PC-3 (cell line): Measurements from ENCODE around the gene SP1. TPM values are rescaled to one million over a fixed set of nuclear protein-coding genes. Genes with fewer than 3 reads are reported as not detected.

Source experiments
- ATAC-seq: fragments of 200-7000 bp; cut with Tn5 transposase; 2 replicates; pipeline ENCODE4 v1.9.1; 2020; ENCODE audit warnings: mild to moderate bottlenecking, moderate library complexity
- BruUV-seq: library from RNA; stranded (reverse); fragments of 400-500 nt; replicated peaks from 2 replicates; lab custom pipeline; 2021; lab: Mats Ljungman, UMichigan
- CTCF ChIA-PET: fragments of 300-600 bp; sonication (Branson Sonifier 250); formaldehyde crosslinking; loops from one replicate; lab custom pipeline; 2022; ENCODE audit warnings: antibody characterized with exemption; lab: Charles Lee
- POLR2A ChIA-PET: fragments of 300-600 bp; sonication (Branson Sonifier 250); formaldehyde crosslinking; loops from one replicate; lab custom pipeline; 2022; ENCODE audit warnings: antibody characterized with exemption; ENCODE audit not compliant: unreplicated experiment; lab: Charles Lee
- DNase-seq: peaks from one replicate; pipeline ENCODE4 v3.0.0-alpha.2; 2015
- H2AFZ ChIP-seq: fragments of 300-600 bp; sonication (generic); 2 replicates; pipeline ENCODE4 v1.6.0; 2016; ENCODE audit warnings: antibody characterized with exemption, low read length
- H3F3A ChIP-seq: fragments of 300-600 bp; sonication (generic); one replicate; pipeline ENCODE4 v1.6.0; 2017; ENCODE audit warnings: antibody characterized with exemption, low read length, control low read depth, mild to moderate bottlenecking; ENCODE audit not compliant: unreplicated experiment
- H3K27ac ChIP-seq: fragments of 300-600 bp; sonication (generic); 2 replicates; pipeline ENCODE4 v1.5.1; 2016; ENCODE audit warnings: mild to moderate bottlenecking, low read length
- H3K27me3 ChIP-seq: fragments of 300-600 bp; sonication (generic); 2 replicates; pipeline ENCODE4 v1.6.1; 2016; ENCODE audit warnings: low read length, mixed read lengths
- H3K36me3 ChIP-seq: fragments of 300-600 bp; sonication (generic); 2 replicates; pipeline ENCODE4 v1.6.1; 2016; ENCODE audit warnings: low read depth, mixed run types, low read length, mixed read lengths
- H3K4me1 ChIP-seq: fragments of 300-600 bp; sonication (generic); 2 replicates; pipeline ENCODE4 v1.5.1; 2016; ENCODE audit warnings: low read length; ENCODE audit not compliant: insufficient read depth
- H3K4me2 ChIP-seq: fragments of 300-600 bp; sonication (generic); 2 replicates; pipeline ENCODE4 v1.6.0; 2016; ENCODE audit warnings: low read length
- H3K4me3 ChIP-seq: fragments of 300-600 bp; sonication (generic); 2 replicates; pipeline ENCODE4 v1.5.1; 2016; ENCODE audit warnings: mild to moderate bottlenecking, low read length, mixed read lengths
- H3K79me2 ChIP-seq: fragments of 300-600 bp; sonication (generic); 2 replicates; pipeline ENCODE4 v1.6.1; 2017; ENCODE audit warnings: low read length, mixed read lengths
- H3K9ac ChIP-seq: fragments of 300-600 bp; sonication (generic); 2 replicates; pipeline ENCODE4 v1.6.0; 2016; ENCODE audit warnings: mild to moderate bottlenecking, low read length
- H3K9me2 ChIP-seq: fragments of 300-600 bp; sonication (generic); replicated peaks from 2 replicates; pipeline ENCODE4 v1.6.1; 2016; ENCODE audit warnings: mixed run types, low read length, mixed read lengths
- H3K9me3 ChIP-seq: fragments of 300-600 bp; sonication (generic); 2 replicates; pipeline ENCODE4 v1.6.1; 2016; ENCODE audit warnings: low read length, mixed read lengths
- H4K20me1 ChIP-seq: fragments of 300-600 bp; sonication (generic); 2 replicates; pipeline ENCODE4 v1.6.1; 2016; ENCODE audit warnings: low read length, mixed read lengths
- EZH2 ChIP-seq: fragments of 300-600 bp; sonication (generic); IDR thresholded peaks from one replicate; pipeline ENCODE4 v1.6.1; 2017; ENCODE audit warnings: antibody characterized with exemption, mild to moderate bottlenecking, low read length; ENCODE audit not compliant: unreplicated experiment
- EZH2phosphoT487 ChIP-seq: fragments of 300-600 bp; sonication (generic); IDR thresholded peaks from 2 replicates; pipeline ENCODE4 v1.6.1; 2018; ENCODE audit warnings: mild to moderate bottlenecking, antibody characterized with exemption, low read length, borderline replicate concordance
- intact Hi-C: fragments of 100-400 bp; cut with micrococcal nuclease; formaldehyde crosslinking; loops from 2 replicates; pipeline ENCODE4 v1.9.0; 2023
- total RNA-seq: library from RNA; depleted of rRNA; stranded (reverse); fragments of >200 nt; gene quantifications from 2 replicates; pipeline ENCODE4 v1.2.3, GENCODE V29; 2014
- TF ChIP-seq, protein P1 (sequence below): fragments of 300-600 bp; sonication (generic); conservative IDR thresholded peaks from 2 replicates; pipeline ENCODE4 v1.5.1; 2017; ENCODE audit warnings: antibody characterized with exemption, low read depth, mild to moderate bottlenecking, low read length

SP1 gene
- total RNA-seq, 1 experiment from 2014 or later, result 49.7 TPM

DNA sequence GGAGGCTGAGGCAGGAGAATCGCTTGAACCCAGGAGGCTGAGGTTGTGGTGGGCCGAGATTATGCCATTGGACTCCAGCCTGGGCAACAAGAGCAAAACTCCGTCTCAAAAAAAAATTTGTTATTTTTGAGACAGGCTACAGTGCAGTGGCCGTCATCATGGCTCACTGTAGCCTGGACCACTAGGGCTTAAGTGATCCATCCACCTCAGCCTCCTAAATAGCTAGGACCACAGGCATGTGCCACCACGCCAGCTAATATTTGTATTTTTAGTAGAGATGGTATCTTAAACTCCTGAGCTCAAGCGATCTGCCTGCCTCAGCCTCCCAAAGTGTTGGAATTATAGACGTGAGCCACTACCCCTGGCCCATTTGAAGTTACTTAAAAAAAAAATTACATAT is 71.0 kb downstream of the SP1 start:
- ATAC-seq (no peak), DNase-seq (no peak)
- H3K9me2 ChIP-seq, result no peaks in the 10 kb centered on the region
- intact Hi-C loops, result loop anchor here (1.0 to 2.0 kb wide), 2 partner anchors 10 to 30 kb away; partner anchors contain the start of gene PRR13
- H3K27me3 ChIP-seq, result no peaks in the 10 kb centered on the region
- H3F3A ChIP-seq, result no peaks in the 10 kb centered on the region
- H3K9me3 ChIP-seq, result no peaks in the 10 kb centered on the region
- H2AFZ ChIP-seq, result no peak overlapping the region
- peaks cover 12% of the 10 kb centered on the region for H3K4me1 ChIP-seq
- no peak overlapping the region for H3K4me2 ChIP-seq
- peaks cover 34% of the 10 kb centered on the region for H4K20me1 ChIP-seq
- H3K27ac ChIP-seq, result no peak overlapping the region
- ChIA-PET CTCF (no interaction called here), POLR2A (interaction anchor here (0.6 kb wide), 1 partner anchor 31 kb away, joined by 4 read pairs; no protein-coding TSS in a partner anchor)
- TF ChIP-seq EZH2phosphoT487 (no peak), EZH2 (no peak)
- TF ChIP-seq, protein P1, sequence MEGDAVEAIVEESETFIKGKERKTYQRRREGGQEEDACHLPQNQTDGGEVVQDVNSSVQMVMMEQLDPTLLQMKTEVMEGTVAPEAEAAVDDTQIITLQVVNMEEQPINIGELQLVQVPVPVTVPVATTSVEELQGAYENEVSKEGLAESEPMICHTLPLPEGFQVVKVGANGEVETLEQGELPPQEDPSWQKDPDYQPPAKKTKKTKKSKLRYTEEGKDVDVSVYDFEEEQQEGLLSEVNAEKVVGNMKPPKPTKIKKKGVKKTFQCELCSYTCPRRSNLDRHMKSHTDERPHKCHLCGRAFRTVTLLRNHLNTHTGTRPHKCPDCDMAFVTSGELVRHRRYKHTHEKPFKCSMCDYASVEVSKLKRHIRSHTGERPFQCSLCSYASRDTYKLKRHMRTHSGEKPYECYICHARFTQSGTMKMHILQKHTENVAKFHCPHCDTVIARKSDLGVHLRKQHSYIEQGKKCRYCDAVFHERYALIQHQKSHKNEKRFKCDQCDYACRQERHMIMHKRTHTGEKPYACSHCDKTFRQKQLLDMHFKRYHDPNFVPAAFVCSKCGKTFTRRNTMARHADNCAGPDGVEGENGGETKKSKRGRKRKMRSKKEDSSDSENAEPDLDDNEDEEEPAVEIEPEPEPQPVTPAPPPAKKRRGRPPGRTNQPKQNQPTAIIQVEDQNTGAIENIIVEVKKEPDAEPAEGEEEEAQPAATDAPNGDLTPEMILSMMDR, result no peak
- H3K4me3 ChIP-seq, result no peak overlapping the region
- H3K9ac ChIP-seq, result no peak overlapping the region
- peaks cover 38% of the 10 kb centered on the region for H3K79me2 ChIP-seq
- BruUV-seq, result no TSS peak
- peaks cover 35% of the 10 kb centered on the region for H3K36me3 ChIP-seq

DNA sequence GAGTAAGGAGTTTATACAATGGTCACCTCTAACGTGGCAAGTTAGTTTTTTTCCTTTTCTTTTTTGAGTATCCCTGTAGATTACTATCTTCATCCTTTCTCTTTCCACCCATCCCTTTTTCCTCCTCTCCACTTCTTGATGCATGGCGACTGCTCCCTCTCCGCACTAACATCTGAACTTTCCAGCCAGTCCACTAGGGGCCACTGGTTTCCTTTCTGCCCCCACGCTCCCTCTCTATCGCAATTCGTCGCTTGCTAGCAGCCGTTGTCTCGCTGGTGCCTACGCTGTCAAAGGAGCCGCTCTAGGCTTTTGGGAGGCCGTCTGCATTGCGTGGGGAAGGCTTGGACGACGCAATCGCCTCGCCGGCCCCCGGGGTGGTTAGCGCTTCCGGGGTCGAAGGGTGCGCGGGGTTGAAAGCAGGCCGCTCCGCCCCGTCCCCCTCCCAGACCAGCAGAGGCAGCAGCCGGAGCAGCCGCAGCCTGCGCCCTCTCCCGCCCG is 71.7 kb downstream of the SP1 start, which contains the start of gene PCBP2:
Gene PCBP2 (plus strand): TSS at position 442 of the 498 bp plus-strand sequence. CDS start 2,699 bp downstream, outside the sequence.
- TF ChIP-seq EZH2, result no peak
- TF ChIP-seq, protein P1, result peak; percentile 84
- CTCF ChIA-PET, result no interaction called here
- intact Hi-C loops, result loop anchor here (1.0 to 2.0 kb wide), 3 partner anchors 10 to 31 kb away; partner anchors contain the start of gene PRR13
- POLR2A ChIA-PET, result no interaction called here
- Histone ChIP-seq H3F3A (no peaks in the 10 kb centered on the region), H2AFZ (peak within 1 kb of the TSS; percentile 54; the same call in 1 of the 2 replicates), H3K4me3 (peak within 1 kb of the TSS; percentile 95), H3K79me2 (peaks cover 46% of the 10 kb centered on the region), H3K9me2 (no peaks in the 10 kb centered on the region), H3K9ac (peak within 1 kb of the TSS; percentile 99), H3K27ac (peak within 1 kb of the TSS; percentile 79), H3K27me3 (no peaks in the 10 kb centered on the region), H3K4me2 (peak within 1 kb of the TSS; percentile 94), H3K4me1 (peaks cover 12% of the 10 kb centered on the region), H3K36me3 (peaks cover 40% of the 10 kb centered on the region), H3K9me3 (no peaks in the 10 kb centered on the region), H4K20me1 (peaks cover 41% of the 10 kb centered on the region)
- ATAC-seq, result peak; percentile 98
- peak; percentile 99 for DNase-seq
- BruUV-seq, result no TSS peak
